SW480 (cell line): ENCODE results near the gene LIMD2.
A peak's percentile ranks its signal among the peaks of the same experiment; 100 is the strongest.

Experiments used
- DNase-seq: peaks from one replicate; pipeline ENCODE4 v3.0.0-alpha.2; 2016; ENCODE audit warnings: low spot score

The LIMD2 gene

DNA sequence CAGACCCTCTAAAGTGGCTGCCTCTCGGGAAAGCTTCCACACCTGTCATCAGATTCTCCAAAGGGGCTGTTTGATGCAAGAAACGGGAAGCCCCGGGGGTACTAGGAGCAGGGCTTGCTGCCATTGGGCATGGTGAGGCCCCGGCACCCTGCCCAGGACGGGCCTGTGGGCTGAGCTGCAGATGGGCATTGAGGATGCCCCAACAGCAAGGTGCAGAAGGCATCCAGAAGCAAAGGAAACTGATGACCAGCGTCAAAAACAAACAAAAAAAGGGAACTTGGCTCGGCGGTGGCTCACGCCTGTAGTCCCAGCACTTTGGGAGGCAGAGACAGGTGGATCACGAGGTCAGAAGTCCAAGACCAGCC is 1.5 kb upstream of the LIMD2 start:
- no peak for DNase-seq

DNA sequence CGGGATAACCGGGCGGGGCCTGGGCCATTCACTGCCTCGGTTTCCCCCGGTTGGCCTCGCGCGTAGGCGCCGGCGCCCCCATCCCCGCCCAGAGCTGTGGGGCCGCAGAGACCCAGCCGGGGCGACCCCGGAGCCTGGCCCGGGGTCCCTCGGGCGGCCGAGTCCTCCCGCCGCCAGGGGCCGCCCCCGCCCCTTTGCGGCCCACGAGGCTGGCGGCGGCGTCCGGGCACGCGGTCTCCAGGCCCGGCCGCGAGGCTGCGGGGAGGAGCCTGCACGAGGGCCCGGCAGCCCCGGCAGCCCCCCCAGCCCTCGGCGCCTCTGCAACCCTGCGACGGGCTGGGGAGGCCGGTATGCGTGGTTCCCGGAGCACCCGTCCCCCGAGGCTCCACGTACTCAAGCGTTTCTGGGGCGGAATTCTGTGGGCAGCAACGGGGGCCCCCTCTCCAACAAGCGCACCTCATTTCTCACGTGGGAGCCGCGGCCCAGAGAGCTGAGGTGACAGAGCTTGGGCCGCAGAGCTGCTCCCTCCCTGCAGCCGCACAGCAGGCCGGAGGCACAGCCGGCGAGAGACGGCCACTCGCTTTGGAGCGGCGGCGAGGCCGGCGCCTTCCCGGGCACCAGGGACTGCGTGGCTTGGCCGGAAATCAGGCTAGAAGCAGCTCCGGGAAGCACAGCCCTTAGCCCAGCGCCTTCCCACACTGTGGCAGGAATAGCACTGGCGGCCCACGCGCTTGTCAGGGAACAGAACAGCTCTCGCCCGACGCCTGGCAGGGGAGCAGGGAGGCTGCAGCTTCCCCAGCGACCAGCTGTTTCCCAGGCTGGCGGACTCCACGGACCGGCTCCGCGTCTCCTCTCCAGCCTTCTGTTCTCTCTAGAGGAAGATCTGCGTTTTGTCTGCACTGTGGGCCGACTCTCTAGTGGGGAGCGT is 867 bp upstream of the LIMD2 start:
- no peak for DNase-seq

DNA sequence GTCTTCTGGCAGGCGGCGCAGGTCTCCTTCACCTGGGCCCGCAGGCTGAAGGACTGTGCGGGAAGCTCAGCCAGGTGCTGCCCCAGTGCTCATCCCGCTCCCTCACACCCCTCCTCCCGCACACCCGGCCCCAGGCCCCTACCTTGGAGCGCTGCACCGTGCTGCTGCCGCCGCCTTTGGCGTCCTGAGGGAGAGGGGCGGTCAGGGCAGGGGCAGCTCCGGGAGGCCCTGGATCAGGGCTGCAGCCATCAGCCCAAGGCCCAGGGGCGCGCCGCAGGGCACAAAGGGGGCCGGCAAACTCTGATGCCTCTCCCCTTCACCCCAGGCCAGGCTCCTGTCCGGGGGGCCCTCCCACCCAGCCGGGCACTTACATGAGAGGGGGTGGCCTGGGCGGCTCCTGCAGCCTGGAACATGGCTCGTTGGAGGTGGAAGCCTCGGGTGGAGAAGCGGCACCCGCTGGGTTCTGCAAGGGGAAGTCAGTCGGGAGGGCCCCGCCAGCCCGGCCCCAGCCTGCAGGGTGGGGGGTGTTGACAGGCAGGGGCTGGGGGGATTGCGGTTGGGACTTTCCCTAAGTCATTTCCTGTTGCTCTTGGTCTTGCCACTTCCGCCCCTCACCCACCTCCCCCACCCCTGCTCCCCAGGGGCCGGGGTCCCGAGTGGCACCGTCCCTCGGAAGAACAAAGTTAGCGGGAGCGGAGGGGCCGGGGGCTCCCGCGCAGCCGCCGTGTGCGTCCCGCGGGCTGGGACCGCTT is 863 bp downstream of the LIMD2 start:
- no peak for DNase-seq

DNA sequence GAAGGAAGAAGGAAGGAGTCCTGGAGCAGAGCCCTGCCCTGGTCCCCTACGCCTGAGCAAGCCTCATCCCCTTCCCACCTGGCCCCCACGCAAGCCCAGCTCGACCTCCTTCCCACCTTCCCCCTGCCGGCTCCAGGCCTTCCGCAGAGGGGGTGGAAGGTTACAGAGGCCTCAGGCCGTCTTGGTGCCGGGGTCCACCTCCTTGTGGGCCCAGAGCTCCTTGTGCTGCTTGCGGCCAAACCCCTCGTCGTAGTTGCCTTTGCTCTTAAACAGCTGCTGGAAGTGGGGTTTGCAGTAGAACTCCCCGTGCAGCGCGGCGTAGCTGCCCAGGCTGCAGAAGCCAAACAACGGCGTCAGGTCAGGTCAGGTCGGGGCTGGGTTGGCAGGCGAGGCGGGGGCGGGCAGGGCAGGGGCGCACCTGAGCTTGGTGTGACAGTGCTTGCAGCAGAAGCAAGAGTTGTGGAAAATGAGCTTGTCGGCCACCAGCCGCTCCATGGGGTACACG is 1.5 kb downstream of the LIMD2 start:
- DNase-seq, result no peak

DNA sequence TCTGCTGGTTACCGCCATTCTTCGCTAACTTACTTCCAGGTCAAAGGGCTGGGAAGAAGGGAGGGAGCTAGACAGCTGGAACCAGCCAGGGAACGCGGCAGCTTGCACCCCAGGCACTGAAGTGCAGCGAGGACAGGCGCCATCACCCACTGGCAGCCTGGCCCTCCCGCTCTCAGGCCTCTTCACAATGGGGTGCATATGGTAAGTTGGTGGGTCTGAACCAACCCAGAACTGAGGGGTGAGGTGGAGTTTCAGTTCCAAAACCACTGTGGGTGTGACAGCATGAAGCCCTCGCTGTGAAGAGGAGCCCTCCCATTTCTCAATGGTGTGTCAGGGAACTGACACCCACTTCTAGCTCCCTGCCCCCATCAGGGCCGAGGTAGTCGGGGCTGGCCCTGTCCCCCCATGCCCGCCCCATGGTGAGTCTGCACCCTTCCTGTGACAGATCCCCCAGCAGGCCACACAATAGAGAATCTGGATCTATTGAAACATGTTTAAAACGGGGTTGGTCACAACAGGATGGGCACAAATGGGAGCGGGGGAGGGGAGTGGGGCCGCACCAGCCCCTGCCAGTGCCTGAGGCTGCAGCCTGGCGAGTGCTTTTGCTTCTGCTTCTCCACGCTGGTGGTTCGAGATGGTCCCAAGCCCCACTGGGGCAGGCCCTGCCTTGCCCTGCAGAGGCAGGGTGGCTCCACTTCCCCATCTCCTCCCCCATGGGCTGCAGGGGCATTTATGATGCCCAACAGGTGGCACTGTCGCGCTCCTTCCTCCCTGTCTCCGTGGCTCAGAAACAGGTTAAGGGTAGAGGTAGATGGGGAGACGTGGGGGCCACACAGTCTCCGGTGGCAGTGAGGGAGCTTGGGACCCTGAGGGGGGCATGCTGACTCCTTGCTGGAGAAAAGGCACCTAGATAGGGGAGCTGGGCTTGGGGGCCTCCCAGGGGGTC is 2.3 kb downstream of the LIMD2 start:
- DNase-seq, result peak; percentile 43

DNA sequence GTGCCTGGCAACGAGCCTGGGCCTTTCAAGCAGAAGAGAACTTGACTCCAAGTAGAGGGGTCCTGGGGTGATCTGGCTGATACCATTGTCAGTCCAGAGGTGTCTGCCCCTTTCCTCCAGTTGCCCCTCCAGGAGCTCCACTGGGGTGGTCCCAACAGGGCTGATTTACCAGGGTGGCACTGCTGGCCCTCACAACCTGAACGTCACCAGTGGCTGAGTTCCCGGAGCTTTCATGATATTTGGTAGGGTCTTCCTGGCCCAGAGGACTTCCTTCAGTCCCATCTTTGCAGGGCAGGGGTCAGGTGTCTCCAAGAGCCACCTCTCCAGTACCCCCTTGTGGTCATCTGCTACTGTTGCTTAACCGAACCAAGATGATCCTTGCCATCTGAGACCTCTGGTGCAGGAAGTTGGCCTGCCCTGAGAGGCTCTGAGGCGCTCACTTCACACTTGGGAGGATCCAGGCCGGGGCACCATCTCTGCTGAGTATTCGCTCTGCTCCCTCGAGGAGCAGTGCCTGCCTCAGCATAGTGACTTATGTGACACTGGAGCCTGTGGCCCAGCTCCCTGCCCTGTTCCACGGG is 3.5 kb downstream of the LIMD2 start:
- DNase-seq, result no peak

DNA sequence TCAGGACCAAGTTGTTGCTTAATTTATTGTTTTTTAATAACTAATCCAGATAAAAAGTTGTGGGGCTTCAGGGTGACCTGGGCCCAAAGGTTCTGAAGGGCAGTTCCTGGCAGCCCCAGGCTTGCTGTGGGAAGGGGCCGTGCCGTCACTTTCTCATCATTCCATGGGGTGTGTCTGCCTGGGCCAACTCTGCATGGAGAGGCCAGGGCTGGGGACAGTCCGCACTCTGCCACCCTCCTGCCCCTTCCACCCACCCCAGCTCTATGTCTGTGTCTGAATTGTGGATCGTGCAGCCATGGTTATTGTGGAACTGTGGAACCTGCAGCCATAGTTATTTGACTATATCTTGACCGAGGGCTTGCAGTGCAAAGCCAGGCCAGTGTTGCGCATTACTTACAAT is 4.0 kb downstream of the LIMD2 start:
- DNase-seq, result no peak

DNA sequence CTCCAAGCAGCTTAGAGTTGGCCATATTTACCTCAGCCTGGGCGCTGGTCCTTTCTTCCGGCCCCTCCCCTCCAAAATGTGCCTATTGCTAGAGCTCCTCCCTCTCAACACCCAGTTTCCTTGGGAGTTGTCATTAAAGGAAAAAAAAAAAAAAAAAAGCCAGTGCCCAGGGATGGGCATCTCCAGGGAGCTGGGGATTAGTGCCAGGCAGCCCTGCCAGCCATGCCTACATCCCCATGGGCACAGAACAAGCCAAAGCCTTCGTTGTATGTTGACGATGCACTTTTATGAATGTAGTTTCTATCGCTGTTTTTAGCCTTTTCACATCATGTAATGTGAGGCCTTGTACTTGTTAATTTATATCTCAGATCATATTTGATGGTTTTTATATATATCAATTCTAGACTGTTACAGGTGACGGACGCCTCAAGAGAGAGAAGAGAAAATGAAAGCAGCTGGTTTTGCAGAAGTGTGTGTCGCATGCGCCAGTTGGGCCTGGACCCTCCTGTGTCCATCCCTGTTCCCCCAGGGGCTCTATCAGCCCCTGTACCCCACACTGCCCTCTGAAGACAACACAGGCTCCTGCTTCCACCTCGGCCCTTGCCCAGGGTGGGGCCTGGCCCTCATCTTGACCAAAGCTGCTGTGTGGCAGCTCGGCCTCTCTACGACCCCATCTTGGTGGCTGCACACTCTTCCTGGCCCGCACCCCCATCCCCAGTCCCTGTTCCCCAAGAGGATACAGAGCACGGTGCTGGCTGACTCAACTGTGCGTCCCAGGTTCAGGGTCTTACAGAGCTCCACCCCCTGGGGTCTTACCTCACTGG is 4.8 kb downstream of the LIMD2 start:
- DNase-seq, result no peak

DNA sequence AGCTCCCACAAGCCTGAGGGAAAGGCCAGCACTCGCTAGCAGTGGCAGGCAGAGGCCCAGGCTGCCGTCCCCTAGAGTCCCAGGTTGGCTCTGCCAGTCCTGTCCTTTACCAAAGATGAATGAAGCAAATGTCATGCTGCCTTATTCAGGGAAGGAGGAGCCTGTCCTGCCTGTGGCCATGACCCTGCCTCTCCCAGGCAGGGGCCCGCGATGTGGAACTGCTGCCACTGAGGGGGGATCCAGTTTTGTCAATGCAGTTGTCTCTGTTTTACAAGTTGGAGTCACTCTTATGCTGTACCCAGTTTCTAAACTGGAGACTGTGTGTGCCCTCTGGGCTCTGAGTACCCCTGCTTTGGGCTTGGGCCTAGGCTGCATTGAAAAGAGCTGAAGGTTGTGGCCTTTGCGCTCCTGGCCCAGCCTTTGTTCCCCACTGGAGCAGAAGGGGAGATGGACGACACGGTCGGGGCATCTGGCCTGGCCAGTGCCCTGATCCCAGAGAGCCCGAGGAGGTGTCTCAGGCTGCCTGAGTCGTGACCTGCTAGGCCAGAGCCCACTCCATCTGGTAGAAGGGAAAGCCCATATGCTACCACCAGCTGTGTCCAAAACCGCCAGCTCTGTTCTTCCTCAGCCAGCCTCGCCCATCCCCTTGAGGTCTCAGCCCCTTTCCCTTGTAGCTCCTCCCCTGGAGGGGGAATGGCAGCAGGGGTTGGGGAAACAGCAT is 5.5 kb downstream of the LIMD2 start:
- no peak for DNase-seq

DNA sequence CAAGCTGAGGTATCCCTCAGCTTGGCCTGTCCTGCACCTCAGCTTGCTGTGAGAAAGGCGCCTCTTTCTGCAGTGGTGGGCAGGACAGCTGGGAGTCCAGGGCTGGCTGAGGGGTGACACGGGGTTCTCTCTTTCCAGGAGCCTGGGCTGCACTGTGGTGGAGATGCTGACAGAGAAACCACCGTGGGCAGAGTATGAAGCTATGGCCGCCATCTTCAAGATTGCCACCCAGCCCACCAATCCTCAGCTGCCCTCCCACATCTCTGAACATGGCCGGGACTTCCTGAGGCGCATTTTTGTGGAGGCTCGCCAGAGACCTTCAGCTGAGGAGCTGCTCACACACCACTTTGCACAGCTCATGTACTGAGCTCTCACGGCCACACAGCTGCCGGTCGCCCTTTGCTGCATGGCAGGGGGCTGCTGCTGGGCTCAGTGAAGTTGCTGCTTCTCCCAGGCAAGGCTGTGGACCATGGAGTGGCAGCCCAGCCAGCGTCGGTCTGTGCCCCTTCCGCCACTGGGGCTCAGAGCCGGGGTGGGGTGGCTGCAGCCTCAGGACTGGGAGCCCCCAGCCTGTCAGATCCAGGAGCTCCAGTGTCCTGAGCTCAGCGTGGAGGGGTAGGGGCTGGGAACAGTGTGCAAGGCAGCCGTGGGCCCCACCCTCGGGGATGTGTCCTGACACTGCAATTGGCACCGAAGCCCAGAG is 6.4 kb downstream of the LIMD2 start:
- DNase-seq, result no peak

DNA sequence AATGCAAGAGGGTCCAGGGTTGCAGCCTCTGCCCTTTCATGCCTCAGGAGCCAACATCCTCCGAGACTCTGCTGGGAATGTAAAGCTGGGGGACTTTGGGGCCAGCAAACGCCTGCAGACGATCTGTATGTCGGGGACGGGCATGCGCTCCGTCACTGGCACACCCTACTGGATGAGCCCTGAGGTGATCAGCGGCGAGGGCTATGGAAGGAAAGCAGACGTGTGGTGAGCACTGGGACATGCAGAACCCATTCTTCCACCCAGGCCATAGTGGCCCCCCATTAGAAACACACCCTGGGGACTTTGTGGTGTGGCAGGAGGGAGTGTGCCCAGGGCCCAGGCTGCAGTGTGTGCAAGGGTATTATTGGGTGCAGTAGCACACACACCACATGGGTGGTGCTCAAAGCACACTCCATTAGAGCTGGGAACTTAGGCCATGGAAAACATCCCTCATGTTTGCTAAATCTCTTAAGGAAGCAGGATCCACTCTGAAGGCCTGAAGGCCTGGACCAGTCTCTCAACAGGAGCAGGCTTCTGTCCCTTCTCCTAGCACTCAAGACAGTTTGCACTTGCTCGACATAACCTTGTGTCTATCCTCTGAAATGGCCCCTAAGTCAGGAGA is 7.6 kb downstream of the LIMD2 start:
- no peak for DNase-seq

DNA sequence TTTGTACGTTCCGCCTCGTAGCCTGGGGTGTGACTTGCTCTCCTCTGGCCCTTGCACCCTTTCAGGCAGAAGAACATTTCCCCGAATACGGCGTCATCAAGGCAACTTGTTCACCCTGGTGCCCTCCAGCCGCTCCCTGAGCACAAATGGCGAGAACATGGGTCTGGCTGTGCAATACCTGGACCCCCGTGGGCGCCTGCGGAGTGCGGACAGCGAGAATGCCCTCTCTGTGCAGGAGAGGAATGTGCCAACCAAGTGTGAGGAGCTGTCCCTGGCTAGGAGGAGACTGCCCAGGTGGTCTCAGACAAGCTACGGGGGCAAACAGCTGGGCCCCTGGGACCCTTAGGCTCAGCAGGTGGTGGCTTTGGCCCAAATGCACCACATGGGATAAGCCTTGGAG is 10.4 kb downstream of the LIMD2 start:
- no peak for DNase-seq

DNA sequence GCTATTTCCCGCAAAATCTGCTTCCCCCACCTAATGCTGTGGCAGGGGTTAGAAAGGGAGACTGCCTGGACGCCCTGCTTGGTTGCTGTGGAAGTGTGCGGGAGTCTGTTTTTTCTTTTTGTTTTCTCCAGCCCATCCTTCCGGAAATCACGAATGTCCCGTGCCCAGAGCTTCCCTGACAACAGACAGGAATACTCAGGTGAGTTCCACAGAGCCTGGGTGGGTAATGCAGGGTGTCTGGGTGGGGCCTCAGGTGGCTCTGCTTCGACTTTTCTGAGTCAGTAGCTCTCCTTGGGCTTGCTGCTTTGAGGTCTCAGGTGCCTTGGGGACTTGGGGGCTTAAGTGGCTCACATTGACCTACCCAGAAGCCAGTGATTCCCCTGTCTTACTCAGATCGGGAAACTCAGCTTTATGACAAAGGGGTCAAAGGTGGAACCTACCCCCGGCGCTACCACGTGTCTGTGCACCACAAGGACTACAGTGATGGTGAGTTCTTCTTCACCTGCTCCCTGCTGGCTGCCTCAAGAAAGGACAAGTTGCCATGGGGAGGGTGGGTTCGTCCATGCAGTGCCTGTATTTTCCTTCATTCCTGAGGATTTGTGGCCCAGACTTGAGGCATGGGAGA is 11.4 kb downstream of the LIMD2 start:
- no peak for DNase-seq

DNA sequence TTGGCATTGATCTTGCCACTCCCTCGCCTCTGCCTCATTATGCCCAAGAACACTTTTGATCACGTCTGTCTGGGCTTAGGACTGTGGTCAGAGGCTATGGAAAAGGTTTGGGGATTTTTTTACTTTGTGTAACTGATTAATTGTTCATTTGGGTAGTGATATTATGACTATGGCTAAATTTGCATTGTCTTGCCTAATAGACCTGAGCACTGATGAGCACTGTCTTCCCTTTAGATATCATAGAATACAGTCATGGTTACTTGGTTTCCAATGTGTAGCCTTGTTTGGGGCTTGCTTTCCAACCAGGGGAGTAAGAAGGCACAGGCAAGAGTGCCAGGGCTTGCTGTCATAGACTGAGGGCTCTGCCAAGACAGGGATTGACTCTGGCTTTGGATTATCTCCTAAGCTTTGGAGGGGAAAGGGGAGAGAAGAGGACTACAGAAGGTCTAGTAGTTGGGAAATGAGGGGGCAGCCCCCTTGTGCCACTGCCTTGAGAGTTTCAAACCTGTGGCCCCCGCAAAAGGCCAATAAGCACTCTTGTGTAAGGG is 13.7 kb downstream of the LIMD2 start:
- DNase-seq, result no peak

DNA sequence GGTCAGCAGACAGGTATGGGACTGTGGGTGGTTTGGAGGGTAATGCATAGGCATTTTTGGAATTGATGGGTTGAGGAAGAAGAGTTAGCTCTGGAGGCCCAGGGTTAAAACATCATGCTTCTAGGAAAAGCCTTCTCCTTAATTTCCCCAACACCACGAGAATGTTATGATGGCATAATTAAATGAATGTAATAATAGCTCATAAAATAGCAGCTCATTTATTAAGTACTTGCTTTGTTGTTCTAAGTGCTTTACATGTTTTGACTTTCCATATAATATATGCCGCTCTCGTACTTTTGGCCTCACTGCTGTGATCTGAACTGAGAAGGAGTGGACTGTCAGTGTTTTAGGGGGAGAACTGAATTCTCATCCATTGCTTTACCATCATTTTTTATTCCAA is 14.3 kb downstream of the LIMD2 start:
- DNase-seq, result no peak

DNA sequence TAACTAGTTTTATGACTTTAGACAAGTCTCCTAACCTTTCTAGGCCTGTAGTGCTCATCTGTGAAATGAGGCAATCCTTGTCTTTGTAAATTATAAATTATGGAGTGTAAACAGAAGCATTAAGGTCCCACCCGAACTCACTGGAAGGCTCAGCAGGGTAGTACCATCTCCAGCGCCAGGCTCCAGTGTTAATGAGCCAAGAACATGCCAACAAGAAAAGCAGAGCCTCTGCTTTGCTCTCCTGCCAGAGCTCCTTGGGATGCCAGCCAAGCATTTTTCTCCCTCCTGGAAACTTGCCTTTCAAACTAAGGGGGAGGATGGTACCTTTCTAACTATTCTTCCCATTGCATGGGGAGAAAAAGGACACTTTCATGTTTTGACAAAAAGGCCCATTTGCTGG is 14.9 kb downstream of the LIMD2 start:
- no peak for DNase-seq

DNA sequence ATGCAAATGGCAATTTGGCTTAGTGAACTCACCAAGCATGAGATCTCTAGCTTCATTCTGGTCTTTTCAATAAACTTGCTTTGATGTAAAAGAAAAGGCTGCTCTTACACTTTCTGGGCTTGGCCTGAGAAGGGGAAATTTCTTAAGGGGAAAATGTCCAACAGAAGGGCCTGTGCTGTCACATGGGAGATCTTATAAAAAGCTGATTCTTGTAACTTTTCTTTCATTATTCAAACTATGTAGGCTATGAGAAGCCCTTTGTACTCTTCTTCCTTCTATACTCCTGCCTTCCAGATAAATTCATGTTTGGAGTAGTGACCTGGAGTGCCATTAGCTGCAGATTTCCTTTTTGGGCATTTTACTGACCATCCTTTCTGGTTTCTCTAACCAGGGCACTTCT is 16.9 kb downstream of the LIMD2 start:
- DNase-seq, result no peak

DNA sequence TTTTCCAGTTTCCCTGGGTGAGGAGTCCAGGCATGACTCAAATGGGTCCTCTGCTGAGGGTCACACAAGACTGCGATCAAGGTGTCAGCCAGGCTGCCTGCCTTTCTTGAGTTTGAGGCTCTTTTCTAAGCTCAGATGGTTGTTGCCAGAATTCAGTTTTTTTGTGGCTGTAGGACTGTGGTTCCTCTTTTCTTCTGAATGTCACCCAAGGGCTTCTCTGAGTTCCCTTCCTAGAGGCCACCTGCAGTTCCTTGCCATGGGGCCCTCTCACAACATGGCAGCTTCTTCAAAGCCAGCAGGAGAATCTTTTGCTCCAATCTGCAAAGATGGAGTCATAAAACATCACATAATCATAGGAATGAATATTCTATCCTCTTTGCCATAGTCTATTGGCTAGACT is 17.5 kb downstream of the LIMD2 start:
- no peak for DNase-seq
